ENCODE results near the gene KIF26A.

KIF26A gene

GRCh38 chr14:104178279-104178678 lies 39.9 kb downstream of the KIF26A start:
- Histone ChIP-seq H3K36me3 (replicated peaks) (peaks cover 2% of the 10 kb centered on the region), H3K9me3 (no peaks in the 10 kb centered on the region), H3K4me3 (no peak overlapping the region), H3K27me3 (ENCODE audit: low read depth) (no peaks in the 10 kb centered on the region), H3K4me1 (no peaks in the 10 kb centered on the region)
- in situ Hi-C loops (cut with MboI; ENCODE audit: low sequenced_read_pairs): no loop called here
- DNase-seq (ENCODE audit: low spot score in 2 of 2): no peak

GRCh38 chr14:104179126-104179525 lies 40.7 kb downstream of the KIF26A start:
- H3K4me1 ChIP-seq: no peaks in the 10 kb centered on the region
- no peak overlapping the region for H3K4me3 ChIP-seq
- H3K9me3 ChIP-seq: no peaks in the 10 kb centered on the region
- DNase-seq (ENCODE audit: low spot score in 2 of 2): no peak
- in situ Hi-C loops (cut with MboI; ENCODE audit: low sequenced_read_pairs): no loop called here
- H3K27me3 ChIP-seq (ENCODE audit: low read depth): no peaks in the 10 kb centered on the region
- H3K36me3 ChIP-seq (replicated peaks): peaks cover 2% of the 10 kb centered on the region

GRCh38 chr14:104179564-104180129 lies 41.3 kb downstream of the KIF26A start:
- Histone ChIP-seq H3K4me3 (no peak overlapping the region), H3K9me3 (no peaks in the 10 kb centered on the region)
- in situ Hi-C loops (cut with MboI; ENCODE audit: low sequenced_read_pairs): no loop called here

GRCh38 chr14:104180561-104181165 lies 42.3 kb downstream of the KIF26A start:
- in situ Hi-C loops (cut with MboI; ENCODE audit: low sequenced_read_pairs): no loop called here
- Histone ChIP-seq H3K27me3 (ENCODE audit: low read depth) (no peaks in the 10 kb centered on the region), H3K36me3 (replicated peaks) (no peaks in the 10 kb centered on the region; the same call in 1 of the 2 replicates), H3K4me1 (no peaks in the 10 kb centered on the region), H3K9me3 (no peaks in the 10 kb centered on the region), H3K4me3 (no peak overlapping the region)
- DNase-seq (ENCODE audit: low spot score in 2 of 2): no peak

More at GRCh38 chr14:104179564-104180129, 41.3 kb downstream of the KIF26A start:
- Histone ChIP-seq H3K27me3 (ENCODE audit: low read depth) (no peaks in the 10 kb centered on the region), H3K4me1 (no peaks in the 10 kb centered on the region), H3K36me3 (replicated peaks) (peaks cover 2% of the 10 kb centered on the region)
- DNase-seq (ENCODE audit: low spot score in 2 of 2): no peak

GRCh38 chr14:104181761-104182530 lies 43.6 kb downstream of the KIF26A start:
- no peaks in the 10 kb centered on the region for H3K9me3 ChIP-seq

GRCh38 chr14:104182857-104183425 lies 44.6 kb downstream of the KIF26A start:
- Histone ChIP-seq H3K9me3 (no peaks in the 10 kb centered on the region), H3K27me3 (ENCODE audit: low read depth) (no peaks in the 10 kb centered on the region), H3K4me1 (no peaks in the 10 kb centered on the region), H3K36me3 (replicated peaks) (no peaks in the 10 kb centered on the region), H3K4me3 (no peak overlapping the region)
- no peak for DNase-seq (ENCODE audit: low spot score in 2 of 2)
- in situ Hi-C loops (cut with MboI; ENCODE audit: low sequenced_read_pairs): no loop called here

More at GRCh38 chr14:104181761-104182530, 43.6 kb downstream of the KIF26A start:
- H3K36me3 ChIP-seq (replicated peaks): no peaks in the 10 kb centered on the region
- H3K27me3 ChIP-seq (ENCODE audit: low read depth): no peaks in the 10 kb centered on the region
- H3K4me1 ChIP-seq: no peaks in the 10 kb centered on the region
- H3K4me3 ChIP-seq: no peak overlapping the region
- no peak for DNase-seq (ENCODE audit: low spot score in 2 of 2)
- in situ Hi-C loops (cut with MboI; ENCODE audit: low sequenced_read_pairs): no loop called here

- Histone ChIP-seq H3K9me3 (no peaks in the 10 kb centered on the region), H3K4me3 (no peak overlapping the region), H3K4me1 (no peaks in the 10 kb centered on the region), H3K36me3 (replicated peaks) (no peaks in the 10 kb centered on the region), H3K27me3 (ENCODE audit: low read depth) (no peaks in the 10 kb centered on the region)
- no peak for DNase-seq (ENCODE audit: low spot score in 2 of 2)
- in situ Hi-C loops (cut with MboI; ENCODE audit: low sequenced_read_pairs): no loop called here
Measured at GRCh38 chr14:104183796-104184195, 45.4 kb downstream of the KIF26A start.

GRCh38 chr14:104184506-104184905 lies 46.1 kb downstream of the KIF26A start:
- in situ Hi-C loops (cut with MboI; ENCODE audit: low sequenced_read_pairs): no loop called here
- Histone ChIP-seq H3K4me1 (no peaks in the 10 kb centered on the region), H3K4me3 (no peak overlapping the region), H3K27me3 (ENCODE audit: low read depth) (no peaks in the 10 kb centered on the region), H3K36me3 (replicated peaks) (no peaks in the 10 kb centered on the region), H3K9me3 (no peaks in the 10 kb centered on the region)
- no peak for DNase-seq (ENCODE audit: low spot score in 2 of 2)

- no peaks in the 10 kb centered on the region for H3K9me3 ChIP-seq
- no peaks in the 10 kb centered on the region for H3K4me1 ChIP-seq
- H3K4me3 ChIP-seq: no peak overlapping the region
- in situ Hi-C loops (cut with MboI; ENCODE audit: low sequenced_read_pairs): no loop called here
- H3K27me3 ChIP-seq (ENCODE audit: low read depth): no peaks in the 10 kb centered on the region
- no peaks in the 10 kb centered on the region for H3K36me3 ChIP-seq (replicated peaks)
- DNase-seq (ENCODE audit: low spot score in 2 of 2): no peak
Measured at GRCh38 chr14:104184911-104185499, 46.6 kb downstream of the KIF26A start.

GRCh38 chr14:104185916-104186495 lies 47.6 kb downstream of the KIF26A start:
- in situ Hi-C loops (cut with MboI; ENCODE audit: low sequenced_read_pairs): no loop called here
- Histone ChIP-seq H3K36me3 (replicated peaks) (no peaks in the 10 kb centered on the region), H3K9me3 (no peaks in the 10 kb centered on the region), H3K27me3 (ENCODE audit: low read depth) (no peaks in the 10 kb centered on the region), H3K4me1 (no peaks in the 10 kb centered on the region), H3K4me3 (no peak overlapping the region)
- DNase-seq (ENCODE audit: low spot score in 2 of 2): no peak

GRCh38 chr14:104186575-104186974 lies 48.2 kb downstream of the KIF26A start:
- in situ Hi-C loops (cut with MboI; ENCODE audit: low sequenced_read_pairs): no loop called here
- DNase-seq (ENCODE audit: low spot score in 2 of 2): no peak
- Histone ChIP-seq H3K4me1 (no peaks in the 10 kb centered on the region), H3K36me3 (replicated peaks) (no peaks in the 10 kb centered on the region), H3K9me3 (no peaks in the 10 kb centered on the region), H3K27me3 (ENCODE audit: low read depth) (no peaks in the 10 kb centered on the region), H3K4me3 (no peak overlapping the region)

- H3K27me3 ChIP-seq (ENCODE audit: low read depth): no peaks in the 10 kb centered on the region
- H3K9me3 ChIP-seq: no peaks in the 10 kb centered on the region
- no peak overlapping the region for H3K4me3 ChIP-seq
- H3K4me1 ChIP-seq: no peaks in the 10 kb centered on the region
- in situ Hi-C loops (cut with MboI; ENCODE audit: low sequenced_read_pairs): no loop called here
- no peak for DNase-seq (ENCODE audit: low spot score in 2 of 2)
- no peaks in the 10 kb centered on the region for H3K36me3 ChIP-seq (replicated peaks)
Measured at GRCh38 chr14:104187121-104187889, 48.9 kb downstream of the KIF26A start.
